ENCODE results near the gene GLIPR1L1.
A peak's percentile ranks its signal among the peaks of the same experiment; 100 is the strongest.
"Not testable (repeated sequence)": the region's sequence is repeated elsewhere in the genome, so short reads cannot be mapped to it uniquely, and the experiment has no call there.

Gene GLIPR1L1, protein sequence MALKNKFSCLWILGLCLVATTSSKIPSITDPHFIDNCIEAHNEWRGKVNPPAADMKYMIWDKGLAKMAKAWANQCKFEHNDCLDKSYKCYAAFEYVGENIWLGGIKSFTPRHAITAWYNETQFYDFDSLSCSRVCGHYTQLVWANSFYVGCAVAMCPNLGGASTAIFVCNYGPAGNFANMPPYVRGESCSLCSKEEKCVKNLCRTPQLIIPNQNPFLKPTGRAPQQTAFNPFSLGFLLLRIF

DNA sequence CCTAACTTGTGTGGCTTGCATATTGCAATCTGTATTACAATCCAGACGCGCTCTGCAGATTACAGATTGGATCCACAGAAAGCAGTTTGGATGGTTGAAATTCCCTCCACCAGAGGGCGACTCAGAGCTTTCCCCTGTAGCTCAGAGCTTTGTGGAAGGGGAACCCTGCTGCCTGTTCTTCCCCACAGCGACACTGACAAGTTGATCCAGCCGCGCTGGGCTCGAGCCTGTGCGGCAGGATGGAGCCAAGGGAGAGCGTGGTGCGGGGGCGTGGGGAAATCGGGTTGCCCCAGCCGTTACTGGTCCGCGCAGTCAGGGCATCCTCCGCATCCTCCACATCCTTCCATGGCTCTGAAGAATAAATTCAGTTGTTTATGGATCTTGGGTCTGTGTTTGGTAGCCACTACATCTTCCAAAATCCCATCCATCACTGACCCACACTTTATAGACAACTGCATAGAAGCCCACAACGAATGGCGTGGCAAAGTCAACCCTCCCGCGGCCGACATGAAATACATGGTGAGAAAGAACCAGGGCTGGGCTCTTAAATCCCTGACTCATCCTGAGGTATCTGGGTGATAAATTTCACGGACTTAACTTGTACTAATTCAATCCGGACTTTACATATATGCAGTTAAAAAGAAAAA lies at the start of gene GLIPR1L1:
Gene GLIPR1L1, plus strand, starts transcription at position 287 of the 647 bp plus-strand sequence. Its CDS starts 59 bp downstream, at position 346.
- DNase-seq: no peak

DNA sequence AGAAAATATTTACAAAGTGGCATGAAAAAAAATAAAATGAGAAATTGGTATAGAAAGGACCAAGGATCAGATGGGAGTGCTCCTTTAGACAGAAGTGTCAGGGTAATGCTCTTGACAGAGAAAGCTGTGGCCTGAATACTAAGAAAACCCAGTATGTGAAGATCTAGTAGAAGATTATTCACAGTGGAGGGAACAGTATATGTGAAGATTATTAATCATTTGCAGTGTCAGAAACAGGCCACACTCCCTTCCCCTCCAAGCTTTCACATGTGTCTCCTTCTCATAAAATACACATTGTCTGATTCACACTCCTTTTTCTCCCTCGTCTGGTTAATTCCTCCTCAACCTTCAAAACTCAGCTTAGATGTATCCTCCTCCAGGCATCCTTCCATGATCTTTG lies 45.6 kb upstream of the GLIPR1L1 start:
- DNase-seq: no peak

DNA sequence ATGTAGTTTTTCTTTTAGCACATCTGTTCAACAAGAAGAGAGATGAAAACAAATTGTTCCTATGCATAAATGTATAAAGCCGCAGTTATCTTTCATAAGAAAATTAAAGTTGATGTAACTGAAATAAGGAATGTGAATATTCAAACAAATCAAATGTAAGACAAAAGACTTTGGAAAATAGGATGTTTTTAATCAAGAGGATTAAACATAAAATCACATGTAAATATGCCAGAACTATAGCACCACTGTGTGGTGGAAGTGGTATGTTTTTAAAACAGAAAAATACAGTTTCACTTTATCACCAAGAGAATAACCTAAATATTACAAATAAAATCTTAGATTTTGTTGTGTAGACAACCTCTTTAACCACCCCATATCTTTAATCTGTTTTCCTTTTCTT lies 44.7 kb upstream of the GLIPR1L1 start:
- DNase-seq: no peak

DNA sequence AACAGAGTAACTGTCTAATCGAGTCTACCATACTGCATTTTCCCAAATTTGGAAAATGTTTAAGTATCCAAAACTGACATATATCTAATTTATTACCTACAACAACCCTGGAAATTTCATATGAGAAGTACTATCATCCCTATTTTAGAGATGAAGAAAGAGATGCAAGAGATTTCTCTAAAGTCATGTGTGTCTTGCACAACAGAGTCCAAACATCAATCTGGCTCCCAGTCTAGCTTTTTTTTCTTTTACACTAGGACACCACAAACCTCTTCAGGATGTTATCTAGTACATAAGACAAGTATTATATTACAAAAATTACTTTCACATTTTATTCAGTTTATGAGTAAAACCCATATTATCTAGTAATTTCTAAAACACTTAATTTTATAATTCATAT lies 43.5 kb upstream of the GLIPR1L1 start:
- no peak for DNase-seq

DNA sequence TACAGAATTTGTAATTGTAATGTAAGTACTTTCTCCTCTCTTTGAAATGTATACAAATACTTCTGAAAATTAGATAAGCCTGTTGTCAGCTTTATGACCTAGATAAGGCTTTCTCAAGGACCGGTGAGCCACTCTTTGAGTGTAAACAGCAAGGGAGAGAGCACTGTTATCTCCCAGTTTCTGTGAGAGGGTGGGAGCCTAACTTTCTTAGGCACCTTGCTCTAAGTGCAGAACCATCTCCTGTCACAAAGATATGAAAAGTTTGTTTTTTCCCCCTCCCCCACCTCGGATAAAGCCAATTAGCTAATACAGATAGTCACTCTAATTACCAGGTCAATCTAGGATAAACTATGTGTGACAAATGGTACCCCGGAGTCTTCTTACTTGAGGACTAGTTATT lies 40.1 kb upstream of the GLIPR1L1 start:
- DNase-seq: no peak

DNA sequence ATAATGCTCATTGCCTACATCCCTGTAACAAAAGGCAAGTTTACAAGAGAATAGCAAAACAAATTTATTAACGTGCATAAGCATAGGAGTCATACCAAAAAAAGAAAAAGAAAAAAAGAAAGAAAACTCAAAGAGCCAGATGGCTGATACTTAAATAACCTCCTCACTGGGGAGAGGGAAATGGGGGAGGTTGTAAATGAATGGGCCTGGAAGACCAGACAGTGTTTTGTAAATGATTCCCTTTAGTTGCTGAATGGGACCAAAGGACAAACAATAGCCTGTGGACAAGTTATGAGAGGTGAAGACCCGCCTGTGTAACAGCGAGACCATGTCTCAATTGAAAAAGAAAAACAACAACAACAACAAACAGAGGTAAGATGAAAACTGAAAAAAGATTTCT lies 39.7 kb upstream of the GLIPR1L1 start:
- no peak for DNase-seq

DNA sequence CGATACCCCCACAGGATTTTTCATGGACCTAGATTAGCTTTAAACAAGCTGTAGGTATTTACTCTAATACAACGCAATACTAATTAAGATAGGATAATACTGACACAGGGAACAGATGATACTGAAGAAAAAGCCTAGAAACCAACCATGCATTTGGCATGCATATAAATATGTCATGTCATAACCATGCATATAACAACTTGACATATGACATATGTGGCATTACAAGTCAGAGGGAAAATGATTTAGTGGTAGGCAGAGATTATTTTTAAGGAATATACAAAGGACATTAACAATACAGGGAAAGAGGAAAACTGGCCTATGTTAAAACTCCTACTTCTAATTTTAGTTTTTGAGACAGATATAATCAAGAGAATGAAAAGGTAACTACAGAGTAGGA lies 32.2 kb upstream of the GLIPR1L1 start:
- DNase-seq: no peak

DNA sequence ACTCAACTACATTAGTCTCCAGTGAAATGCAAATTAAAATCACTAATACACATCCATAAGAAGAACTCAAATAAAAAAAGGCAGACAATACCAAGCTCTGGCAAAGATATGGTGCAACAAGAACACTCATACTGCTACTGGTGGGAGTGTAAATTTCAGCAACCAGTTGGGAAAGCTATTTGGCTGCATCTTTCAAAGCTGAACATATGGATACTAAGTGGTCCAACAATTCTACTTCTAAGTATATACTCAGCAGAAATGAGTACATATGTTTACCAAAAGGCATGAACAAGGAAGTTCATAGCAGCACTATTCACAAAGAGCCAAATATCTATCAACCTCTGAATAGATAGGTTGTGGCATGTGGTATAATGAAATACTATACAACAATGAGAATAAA lies 31.7 kb upstream of the GLIPR1L1 start:
- no peak for DNase-seq

DNA sequence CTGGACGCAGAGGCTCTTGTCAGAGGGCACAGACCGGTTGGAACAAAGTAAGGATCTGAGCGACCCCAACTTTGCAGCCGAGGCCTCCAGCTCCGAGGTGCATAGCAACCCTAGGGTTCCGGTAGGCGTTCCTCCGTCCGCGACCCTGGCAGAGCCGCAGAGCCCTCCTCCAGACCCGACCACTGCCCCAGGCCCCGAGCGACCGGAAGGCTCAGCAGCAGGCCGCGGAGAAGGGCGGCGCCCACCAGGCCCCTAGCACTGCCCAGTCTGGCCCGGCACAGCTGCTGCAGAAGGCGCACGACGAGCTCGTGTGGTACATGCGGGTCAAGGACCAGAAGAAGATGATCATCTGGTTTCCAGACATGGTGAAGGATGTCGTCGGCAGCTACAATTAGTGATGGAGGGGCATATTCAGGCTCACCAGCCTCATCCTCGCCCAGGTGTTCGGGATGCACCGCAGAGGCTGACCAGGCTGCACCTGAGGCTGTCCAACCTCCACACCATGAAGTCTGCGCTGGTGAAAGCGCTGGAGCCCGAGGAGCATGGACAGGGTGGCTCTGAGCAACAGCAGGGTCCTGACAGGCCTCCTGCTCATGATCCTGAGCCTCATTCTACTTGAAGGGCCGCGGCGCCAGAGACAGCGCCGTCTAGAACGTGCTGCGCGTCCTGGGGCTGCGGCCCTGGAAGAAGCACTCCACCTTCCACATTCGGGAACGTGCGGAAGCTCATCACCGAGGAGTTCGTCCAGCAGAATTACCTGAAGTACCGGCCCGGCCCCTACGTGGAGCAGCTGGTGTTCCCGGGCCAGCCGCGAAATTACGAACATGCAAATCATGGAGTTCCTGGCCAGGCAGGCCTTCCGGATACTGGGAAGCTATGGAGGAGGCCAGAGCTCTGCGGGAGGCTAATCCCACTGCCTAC lies 28.8 kb upstream of the GLIPR1L1 start:
- DNase-seq: no peak

DNA sequence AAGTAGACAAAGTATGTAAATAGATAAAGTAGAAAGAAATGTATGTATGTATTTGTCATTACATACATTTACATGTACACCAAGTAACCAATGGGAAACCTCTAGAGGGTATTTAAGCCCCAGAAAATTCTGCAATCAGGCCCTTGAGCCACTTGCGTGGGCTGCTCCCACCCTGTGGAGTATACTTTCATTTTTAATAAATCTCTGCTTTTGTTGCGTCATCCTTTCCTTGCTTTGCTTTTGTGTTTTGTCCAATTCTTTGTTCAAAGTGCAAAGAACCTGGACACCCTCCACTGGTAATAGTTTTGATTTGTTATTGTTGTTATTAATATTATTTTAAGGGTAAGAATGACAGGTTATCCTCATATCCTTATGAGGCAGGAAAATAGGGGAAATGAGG lies 26.2 kb upstream of the GLIPR1L1 start:
- no peak for DNase-seq

DNA sequence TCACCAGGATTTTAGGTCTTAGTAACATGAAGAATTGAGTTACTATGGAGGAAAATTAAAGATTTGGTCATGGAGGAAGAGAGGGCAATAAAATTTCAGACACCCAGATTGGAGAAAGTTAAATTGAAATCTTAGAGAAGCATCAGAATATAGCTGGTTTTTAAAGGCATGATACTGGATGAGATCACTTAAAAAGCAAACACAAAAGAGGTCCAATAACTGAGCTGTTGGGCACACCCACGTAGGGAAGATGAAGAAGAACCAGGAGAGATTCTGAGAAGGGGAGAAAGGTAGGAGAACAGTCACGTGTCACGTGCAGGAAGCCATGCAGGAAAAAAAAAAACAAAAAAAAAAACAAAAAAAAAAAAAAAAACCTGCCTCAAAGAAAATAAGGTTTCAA lies 23.1 kb upstream of the GLIPR1L1 start:
- no peak for DNase-seq

DNA sequence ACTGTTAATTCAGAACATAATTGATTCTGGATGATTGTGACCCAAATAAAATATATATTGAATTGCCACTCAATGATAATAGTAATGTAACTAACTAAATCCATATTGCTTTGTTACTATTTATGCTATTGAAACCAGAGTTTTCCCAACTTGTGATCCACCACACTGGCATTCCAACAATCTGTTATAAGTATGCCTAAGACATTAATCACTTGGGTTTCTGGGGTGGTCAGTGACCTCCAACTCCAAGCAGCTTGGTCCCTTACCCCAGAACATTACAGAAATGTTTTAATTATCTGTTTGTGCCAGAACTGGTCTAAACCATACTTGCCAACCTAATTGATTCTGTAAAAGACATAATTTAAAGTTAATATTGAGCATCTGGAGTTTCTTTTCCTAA lies 19.0 kb upstream of the GLIPR1L1 start:
- no peak for DNase-seq

DNA sequence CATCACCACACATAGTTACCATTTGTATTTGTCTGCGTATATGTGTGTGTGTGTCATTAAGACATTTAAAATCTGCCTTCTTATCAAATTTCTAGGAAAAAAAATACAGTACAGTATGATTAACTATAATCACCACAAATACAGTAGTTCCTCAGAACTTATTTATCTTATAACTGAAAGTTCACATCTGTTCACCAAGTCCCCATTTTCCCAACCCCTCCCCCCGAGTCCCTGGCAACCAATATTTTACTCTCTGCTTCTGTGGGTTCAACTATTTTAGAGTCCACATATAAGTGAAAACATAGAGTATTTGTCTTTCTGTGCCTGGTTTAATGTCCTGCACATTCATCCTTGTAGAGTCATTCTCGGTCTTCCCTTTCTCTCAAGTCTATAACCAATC lies 16.7 kb upstream of the GLIPR1L1 start:
- no peak for DNase-seq

DNA sequence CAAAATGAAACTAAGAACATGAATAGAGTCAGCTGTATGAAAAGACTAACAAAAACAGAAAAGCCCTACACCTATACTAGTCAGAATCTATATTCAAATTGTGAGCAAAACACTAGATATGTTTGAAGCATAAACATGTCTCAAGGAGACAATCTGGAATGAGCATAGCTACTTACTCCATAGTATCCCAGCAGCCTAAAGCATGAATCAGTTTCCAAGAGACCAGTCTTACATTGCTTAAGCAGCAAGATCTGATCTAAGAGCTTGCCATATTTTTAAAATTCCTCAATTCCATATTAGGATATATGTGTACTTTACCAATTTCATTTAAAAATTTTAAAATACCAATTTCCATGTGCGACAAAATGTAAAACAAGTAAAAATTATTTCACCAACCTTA lies 12.0 kb upstream of the GLIPR1L1 start:
- no peak for DNase-seq

DNA sequence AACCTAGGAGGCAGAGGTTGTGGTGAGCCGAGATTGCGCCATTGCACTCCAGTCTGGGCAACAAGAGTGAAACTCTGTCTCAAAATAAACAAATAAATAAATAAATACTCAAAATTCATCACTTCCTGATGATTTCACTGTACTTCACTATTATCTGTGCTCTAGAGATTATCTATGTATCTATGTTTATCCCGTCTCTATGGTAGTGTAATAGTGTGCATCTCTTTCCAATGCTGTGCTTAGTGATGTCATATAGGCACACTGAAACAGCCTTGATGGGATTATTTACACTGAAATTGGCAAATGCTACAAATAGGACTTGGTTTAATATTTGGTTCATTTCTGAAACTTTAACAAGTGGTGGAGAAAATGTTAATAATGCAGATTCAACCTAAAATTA lies 10.8 kb upstream of the GLIPR1L1 start:
- DNase-seq: no peak

DNA sequence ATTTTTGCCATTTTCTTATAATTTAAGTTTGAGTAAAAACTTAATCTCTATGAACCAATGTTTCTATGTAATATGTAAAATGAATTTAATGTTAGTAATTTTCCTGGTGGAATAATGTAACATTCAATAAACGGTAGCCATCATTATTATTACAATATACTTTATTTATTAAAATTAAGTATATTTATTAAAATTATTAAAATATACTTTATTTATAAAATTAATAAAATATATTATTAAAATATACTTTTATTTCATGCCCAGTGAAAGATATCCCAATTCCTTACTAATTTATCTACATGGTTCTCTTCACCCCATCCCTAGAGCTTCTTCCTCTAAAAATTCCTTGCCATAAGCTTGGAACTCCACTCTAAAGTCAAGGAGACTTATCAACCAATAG lies 6.8 kb upstream of the GLIPR1L1 start:
- no peak for DNase-seq

DNA sequence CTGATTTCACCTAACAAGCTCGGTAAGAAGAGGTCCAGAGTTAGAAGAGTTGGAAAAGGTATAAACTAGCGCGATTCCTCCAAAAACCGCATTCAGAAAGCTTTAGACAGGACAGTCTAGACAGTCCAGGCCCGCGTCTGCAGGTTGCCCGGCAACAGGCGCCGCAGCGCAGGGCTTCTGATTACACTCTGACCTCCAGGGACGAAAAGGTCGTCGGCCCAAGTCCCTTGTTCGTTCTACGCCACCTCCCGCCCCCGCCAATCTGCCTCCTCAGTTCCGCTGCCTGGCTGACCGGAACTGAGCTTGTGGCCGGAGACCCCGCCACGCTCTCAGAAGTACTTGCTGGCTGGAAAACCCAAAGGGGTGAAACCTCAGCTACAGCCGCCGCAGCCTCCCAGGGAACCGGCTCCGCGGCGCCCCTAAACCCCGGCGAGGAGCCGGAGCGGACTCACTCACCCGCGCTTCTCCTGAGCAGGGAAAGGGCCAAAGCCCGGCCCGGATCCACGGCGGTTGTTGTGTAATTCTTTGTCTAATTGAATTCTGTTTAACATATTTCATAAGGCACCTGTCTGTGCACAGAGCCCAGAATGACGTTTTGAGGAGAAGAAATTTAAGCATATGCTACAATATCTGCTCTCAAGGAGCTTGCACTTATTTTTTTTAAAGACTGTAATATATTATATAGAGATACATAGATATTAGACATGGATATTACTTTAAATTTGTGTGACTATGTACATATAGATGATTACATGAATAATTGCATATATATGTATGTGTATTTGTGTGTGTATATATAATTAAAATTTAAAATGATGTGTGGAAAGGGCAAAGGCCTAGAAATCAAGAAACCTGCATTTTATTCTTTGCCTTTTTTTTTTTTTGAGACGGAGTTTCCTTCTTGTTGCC lies 4.3 kb upstream of the GLIPR1L1 start, which contains the start of gene CAPS2:
Gene CAPS2, minus strand, starts transcription at position 407 of the 909 bp plus-strand sequence. CDS start 3,826 bp downstream, outside the sequence.
- DNase-seq: peak; percentile 59 to 73

DNA sequence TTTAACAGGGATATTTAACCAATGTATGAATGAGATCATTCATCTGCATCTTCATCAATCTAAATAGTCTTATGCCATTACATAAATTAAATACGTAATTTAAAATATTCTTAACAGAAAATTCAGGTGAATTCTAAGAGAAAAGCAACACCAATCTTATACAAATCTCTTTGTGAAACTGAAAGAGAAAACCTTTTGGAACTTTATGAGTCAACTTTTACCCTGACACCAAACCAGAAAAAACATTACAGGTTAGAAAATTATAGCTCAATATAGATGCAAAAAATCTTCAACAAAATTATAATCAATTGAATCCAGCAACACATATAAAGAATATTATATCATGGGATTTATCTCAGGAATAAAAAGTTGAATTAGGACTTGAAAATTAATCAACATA lies 3.4 kb downstream of the GLIPR1L1 start:
- no peak for DNase-seq

DNA sequence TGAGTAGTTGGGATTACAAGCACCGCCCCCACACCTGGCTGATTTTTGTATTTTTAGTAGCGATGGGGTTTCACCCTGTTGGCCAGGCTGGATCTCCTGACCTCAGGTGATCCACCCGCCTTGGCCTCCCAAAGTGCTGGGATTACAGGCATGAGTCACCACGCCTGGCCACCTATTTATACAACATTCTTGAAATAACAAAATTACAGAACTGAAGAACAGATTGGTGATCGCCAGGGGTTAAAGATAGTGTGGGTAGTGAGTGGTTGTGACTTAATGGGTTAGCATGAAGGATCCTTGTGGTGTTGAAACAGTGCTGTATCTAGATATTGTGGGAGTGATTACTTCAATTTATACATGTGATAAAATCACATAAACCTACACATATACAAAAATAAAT lies 7.4 kb downstream of the GLIPR1L1 start:
- DNase-seq: no peak

DNA sequence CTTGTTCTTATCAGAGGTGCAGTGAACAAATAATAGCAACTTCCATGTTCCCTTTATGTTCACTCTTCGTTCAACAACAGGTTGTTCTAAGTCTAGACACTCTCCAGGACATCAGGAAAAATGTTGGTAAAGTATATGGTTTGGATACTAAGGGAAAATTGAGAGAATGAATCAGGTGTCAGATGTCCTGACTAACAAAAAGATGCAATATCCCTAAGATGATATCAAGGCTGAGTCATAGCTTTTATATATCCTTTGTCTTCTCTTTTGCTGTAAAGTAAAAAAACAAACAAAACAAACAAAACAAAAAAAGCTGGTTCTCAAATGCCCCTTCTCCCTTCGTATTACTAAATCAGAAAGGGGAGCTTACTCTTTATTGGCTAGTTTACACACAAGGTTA lies 11.1 kb downstream of the GLIPR1L1 start:
- no peak for DNase-seq

DNA sequence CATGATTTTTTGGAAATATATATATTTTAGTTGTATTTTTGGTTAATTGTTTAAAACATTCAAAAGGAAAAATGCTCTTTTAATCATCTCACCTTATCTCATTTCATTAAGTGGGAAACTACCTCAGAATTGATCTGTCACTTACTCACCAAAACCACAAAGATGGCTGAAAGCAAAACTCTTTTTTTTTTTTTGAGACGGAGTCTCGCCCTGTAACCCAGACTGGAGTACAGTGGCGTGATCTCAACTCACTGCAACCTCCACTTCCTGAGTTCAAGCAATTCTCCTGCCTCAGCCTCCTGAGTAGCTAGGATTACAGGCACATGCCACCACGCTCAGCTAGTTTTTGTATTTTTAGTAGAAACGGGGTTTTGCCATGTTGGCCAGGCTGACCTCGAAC lies 11.7 kb downstream of the GLIPR1L1 start:
- DNase-seq: not testable (repeated sequence)

DNA sequence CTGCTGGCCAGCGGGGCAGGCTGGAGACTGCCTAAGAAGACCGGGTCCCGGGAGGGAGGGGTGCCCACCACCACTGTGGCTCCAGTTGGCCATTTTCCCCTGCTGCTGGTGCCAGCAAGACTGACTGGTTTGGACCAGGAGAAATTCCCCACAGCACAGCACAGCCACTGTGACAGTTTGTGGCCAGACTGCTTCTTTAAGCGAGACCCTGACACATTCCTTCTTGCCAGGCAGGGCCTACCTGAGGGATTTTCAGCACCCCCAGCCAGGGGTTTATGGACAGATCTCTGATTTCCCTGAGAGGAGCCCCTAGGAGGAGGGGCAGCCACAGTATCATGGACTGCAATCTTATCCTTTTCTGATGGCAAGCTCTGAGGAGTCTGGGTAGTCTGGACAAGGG lies 15.5 kb downstream of the GLIPR1L1 start:
- no peak for DNase-seq

DNA sequence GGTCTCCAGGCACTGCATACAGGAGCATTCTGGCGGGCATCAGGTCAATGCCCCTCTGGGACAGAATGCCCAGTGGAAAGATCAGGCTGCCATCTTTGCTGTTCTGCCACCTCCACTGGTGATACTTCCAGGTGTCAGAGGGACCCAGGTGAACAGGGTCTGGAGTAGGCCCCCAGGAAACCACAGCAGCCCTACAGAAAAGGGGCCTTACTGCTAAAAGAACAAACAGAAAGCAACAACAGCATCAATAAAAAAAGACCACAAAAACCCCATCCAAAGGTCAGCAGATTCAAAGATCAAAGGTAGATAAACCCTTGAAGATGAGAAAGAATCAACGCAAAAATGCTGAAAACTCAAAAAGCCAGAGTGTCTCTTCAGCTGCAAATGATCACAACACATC lies 15.9 kb downstream of the GLIPR1L1 start:
- no peak for DNase-seq

All from NCI-H1930 (cell line).